GM12865 (cell line): ENCODE data around the gene LRRC46.

Experiments used
- DNase-seq: peaks from one replicate; pipeline ENCODE4 v3.0.0; 2010; ENCODE audit warnings: low read depth
- H3K4me3 ChIP-seq: 2 replicates; pipeline ENCODE4 v1.5.1; 2011; ENCODE audit warnings: mild to moderate bottlenecking, low read depth, low read length, control low read depth
- TF ChIP-seq, protein P1 (sequence below): IDR thresholded peaks from 2 replicates; pipeline ENCODE4 v1.5.1; 2011; ENCODE audit warnings: low read length, control low read depth, low read depth, inconsistent platforms; ENCODE audit not compliant: insufficient read depth; ENCODE audit errors: missing control alignments

The LRRC46 gene

DNA sequence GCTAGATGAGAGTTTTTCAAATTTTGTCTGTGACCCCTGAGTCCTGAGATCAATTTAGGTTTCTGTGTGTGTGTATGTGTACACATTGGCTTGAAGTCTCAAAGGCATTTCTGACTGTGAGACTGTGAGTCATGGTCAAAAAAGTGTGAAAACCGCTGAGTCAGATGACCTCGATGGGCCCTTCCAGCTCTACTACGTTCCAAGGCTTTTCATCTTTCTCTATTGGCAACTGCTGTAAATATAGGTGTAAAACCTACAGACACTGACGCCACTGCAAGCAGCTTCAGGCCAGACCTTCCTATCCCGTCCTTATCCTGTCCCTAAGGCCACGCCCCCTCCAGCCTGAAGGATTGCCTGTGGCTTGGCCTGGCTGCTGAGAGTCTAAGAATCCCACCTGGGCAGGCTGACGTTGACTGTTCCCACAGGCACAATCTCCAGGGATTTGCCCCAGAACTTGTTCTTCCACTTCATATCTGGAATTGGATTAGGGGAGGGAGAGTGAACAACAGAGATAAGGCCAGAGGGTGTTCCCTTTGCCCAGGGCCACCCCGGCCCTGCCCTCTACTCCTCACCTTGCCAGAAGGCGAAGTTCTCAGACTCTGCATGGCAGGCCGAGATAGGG is 21.2 kb upstream of the LRRC46 start:
- no peak for DNase-seq
- no peak overlapping the region for H3K4me3 ChIP-seq
- TF ChIP-seq, protein P1, sequence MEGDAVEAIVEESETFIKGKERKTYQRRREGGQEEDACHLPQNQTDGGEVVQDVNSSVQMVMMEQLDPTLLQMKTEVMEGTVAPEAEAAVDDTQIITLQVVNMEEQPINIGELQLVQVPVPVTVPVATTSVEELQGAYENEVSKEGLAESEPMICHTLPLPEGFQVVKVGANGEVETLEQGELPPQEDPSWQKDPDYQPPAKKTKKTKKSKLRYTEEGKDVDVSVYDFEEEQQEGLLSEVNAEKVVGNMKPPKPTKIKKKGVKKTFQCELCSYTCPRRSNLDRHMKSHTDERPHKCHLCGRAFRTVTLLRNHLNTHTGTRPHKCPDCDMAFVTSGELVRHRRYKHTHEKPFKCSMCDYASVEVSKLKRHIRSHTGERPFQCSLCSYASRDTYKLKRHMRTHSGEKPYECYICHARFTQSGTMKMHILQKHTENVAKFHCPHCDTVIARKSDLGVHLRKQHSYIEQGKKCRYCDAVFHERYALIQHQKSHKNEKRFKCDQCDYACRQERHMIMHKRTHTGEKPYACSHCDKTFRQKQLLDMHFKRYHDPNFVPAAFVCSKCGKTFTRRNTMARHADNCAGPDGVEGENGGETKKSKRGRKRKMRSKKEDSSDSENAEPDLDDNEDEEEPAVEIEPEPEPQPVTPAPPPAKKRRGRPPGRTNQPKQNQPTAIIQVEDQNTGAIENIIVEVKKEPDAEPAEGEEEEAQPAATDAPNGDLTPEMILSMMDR = no peak

DNA sequence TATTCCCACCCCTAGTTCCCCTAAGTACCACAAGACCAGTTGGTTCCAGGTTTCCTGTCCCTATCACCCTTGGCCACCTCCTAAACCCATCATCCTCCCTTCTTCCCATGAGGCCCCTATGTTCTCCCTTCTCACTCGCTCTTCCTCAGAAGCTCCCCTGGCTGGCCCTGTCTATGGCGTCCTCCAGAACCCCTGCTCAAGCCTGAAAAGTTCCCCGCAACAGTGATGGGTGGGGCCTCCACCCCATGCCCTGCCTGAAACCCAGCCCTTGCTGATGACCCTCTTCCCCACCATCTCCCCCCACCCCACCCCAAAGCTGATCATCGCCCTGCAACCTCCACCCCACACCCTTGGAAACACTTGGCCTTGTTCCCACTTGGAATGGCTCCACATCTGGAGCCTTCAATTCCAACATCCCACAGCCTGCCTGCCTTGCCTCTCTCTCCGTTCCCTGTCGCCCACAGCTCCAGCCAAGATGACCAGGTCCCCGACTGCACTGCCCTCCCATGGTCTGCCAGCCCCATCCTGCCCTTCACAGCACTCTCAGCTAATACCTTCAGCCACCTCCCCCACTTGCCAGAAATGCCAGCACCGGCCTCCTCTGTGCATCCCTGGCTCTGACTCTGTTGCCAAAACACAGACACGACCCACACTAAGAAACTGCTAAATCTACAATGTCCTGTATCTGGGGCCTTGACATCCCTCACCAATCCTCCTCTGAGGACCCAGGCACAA is 20.4 kb upstream of the LRRC46 start:
- TF ChIP-seq, protein P1 = no peak
- no peak for DNase-seq
- H3K4me3 ChIP-seq = no peak overlapping the region

DNA sequence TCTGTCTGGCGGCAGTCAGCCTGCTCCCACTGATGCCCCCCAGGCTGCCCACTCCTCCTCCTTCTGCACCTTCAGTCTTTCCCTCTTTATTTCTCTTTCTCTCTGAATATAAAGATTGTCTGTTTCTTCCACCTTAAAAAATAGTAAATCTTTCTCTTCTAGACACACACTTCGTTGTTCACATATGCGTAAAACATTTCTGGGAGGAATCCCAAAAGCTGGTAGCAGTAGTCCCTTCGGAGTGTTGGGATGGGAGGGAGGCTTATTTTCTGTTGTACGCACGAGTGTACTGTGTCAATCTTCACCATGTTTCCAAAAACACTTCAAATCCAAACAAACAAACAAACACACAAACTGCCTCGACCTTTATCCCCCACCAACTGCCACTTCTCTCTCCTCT is 19.8 kb upstream of the LRRC46 start:
- no peak for DNase-seq
- TF ChIP-seq, protein P1 = no peak
- H3K4me3 ChIP-seq = no peak overlapping the region

GRCh38 chr17:47812146-47812920 is 19.1 kb upstream of the LRRC46 start:
- no peak overlapping the region for H3K4me3 ChIP-seq
- no peak for DNase-seq
- TF ChIP-seq, protein P1 = no peak

- TF ChIP-seq, protein P1 = no peak
- no peak overlapping the region for H3K4me3 ChIP-seq
- DNase-seq = no peak
Observed at GRCh38 chr17:47813077-47813476, 18.4 kb upstream of the LRRC46 start.

- no peak overlapping the region for H3K4me3 ChIP-seq
- TF ChIP-seq, protein P1 = no peak
- no peak for DNase-seq
Observed at GRCh38 chr17:47813512-47814031, 17.9 kb upstream of the LRRC46 start.
